Thyroid gland (tissue), 4 donors: Measurements from ENCODE around the gene PAGR1. TPM values are rescaled to one million over a fixed set of nuclear protein-coding genes. Genes with fewer than 3 reads are reported as not detected.

Source experiments
- DNase-seq, 2 donors: peaks; one replicate each; pipeline ENCODE4 v3.0.0-alpha.2; 2019
- H3K27ac ChIP-seq, 3 donors: fragments of 200-600 bp; sonication (generic); 1 replicate in 2 of 3; 2 replicates in 1 of 3; pipeline ENCODE4 v1.5.1; 2016 to 2019; ENCODE audit warnings: mild to moderate bottlenecking in 1 of 3, moderate library complexity in 1 of 3
- H3K27me3 ChIP-seq: fragments of 200-600 bp; sonication (generic); one replicate; pipeline ENCODE4 v1.5.1; 2019
- H3K36me3 ChIP-seq, 2 donors: fragments of 200-600 bp; sonication (generic); one replicate each; pipeline ENCODE4 v1.5.1; 2016 to 2019
- H3K4me1 ChIP-seq, 2 donors: fragments of 200-600 bp; sonication (generic); one replicate each; pipeline ENCODE4 v1.5.1; 2017 to 2019
- H3K4me3 ChIP-seq, 3 donors: fragments of 200-600 bp; sonication (generic); replicated peaks in 1 of 3; 1 replicate in 2 of 3; 2 replicates in 1 of 3; pipeline ENCODE4 v1.5.1; 2016; ENCODE audit warnings: mild to moderate bottlenecking in 1 of 3
- H3K9me3 ChIP-seq: fragments of 200-600 bp; sonication (generic); one replicate; pipeline ENCODE4 v1.5.1; 2017
- CTCF ChIP-seq, 6 experiments: fragments of 200-600 bp in 3 of 6; fragments of 450-650 bp in 3 of 6; sonication (generic) in 3 of 6; IDR thresholded peaks; one replicate each; pipeline ENCODE4 v1.5.1; 2016 to 2019; ENCODE audit warnings: antibody characterized with exemption in 6 of 6, mild to moderate bottlenecking in 2 of 6, inconsistent platforms in 1 of 6, moderate library complexity in 1 of 6
- POLR2A ChIP-seq, 2 donors: fragments of 450-650 bp; IDR thresholded peaks; one replicate each; pipeline ENCODE4 v1.6.1; 2017; ENCODE audit warnings: antibody characterized with exemption in 2 of 2, mild to moderate bottlenecking in 2 of 2, moderate library complexity in 1 of 2
- WGBS, 2 donors: methylation state at CpG; one replicate each; pipeline ENCODE4 v1.1.5; 2017; 5-methylcytosine and 5-hydroxymethylcytosine counted together
- intact Hi-C: fragments of 100-400 bp; cut with DNase I; formaldehyde crosslinking; loops from one replicate; pipeline ENCODE4 v1.15.1; 2023
- total RNA-seq, 4 donors: library from RNA; depleted of rRNA; stranded (reverse); fragments of >200 nt; gene quantifications; one replicate each; pipeline ENCODE4 v1.2.3, GENCODE V29; 2016

Gene PAGR1
- total RNA-seq: 10 to 100 TPM; 38.2 to 75.0 (median 55.2) TPM

DNA sequence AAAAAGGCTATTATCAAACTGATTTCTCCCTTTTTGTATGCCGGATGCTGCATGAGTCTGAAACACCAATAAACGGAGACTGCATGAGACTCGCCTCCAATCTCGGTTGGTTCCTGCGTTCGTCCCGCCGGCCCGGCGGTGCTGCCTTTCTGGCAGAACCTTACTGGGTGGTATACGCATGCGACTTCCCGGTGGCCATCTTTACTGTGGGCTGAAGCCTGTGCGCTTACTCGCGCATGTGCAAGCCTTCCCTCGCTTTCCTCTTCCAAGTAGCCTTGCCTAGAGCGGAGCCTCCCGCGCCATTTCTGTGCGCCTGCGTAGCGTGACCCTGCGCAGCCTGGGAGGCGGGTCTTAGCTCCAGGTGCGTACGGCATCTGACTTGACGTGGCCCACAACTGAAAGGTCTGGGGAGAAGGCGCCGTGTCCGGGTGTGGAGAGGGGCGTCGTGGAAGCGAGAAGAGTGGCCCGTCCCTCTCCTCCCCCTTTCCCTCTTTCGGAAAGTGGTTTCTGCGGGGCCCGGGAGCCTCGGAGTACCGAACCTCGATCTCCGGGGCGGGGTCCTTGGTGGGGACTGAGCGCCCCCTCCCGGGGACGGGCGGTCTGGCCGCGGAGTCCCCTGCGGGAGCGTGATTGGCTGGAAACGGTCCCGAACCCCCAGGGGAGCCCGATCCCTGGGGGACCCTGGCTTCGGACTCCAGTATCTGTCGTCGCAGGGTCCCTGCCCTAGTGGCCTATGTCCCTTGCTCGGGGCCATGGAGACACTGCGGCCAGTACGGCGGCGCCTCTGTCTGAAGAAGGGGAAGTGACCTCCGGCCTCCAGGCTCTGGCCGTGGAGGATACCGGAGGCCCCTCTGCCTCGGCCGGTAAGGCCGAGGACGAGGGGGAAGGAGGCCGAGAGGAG lies at the start of gene PAGR1:
Gene PAGR1, plus strand, starts transcription at position 360 of the 901 bp plus-strand sequence. Its CDS starts 374 bp downstream, at position 734.
- TF ChIP-seq CTCF (IDR thresholded peaks at IDR 0.05) (peak; percentile 62 to 94 (median 84)), POLR2A (IDR thresholded peaks at IDR 0.05) (peak; percentile 50 to 83)
- H3K36me3 ChIP-seq: peaks cover 0 to 4% of the 10 kb centered on the region in 2 donors
- H3K27ac ChIP-seq: peak within 1 kb of the TSS; percentile 84 to 98 (median 90)
- H3K27me3 ChIP-seq: no peaks in the 10 kb centered on the region
- intact Hi-C loops: loop anchor here (5.0 to 10.0 kb wide), 2 partner anchors 109 to 114 kb away; partner anchors contain the start of gene KCTD13
- H3K4me3 ChIP-seq: peak within 1 kb of the TSS; percentile 19 to 71 (median 55)
- H3K4me1 ChIP-seq: peaks cover 29 to 50% of the 10 kb centered on the region in 2 donors
- 0% methylated on average over 19 to 35 of the region's 70 CpGs for WGBS, 2 donors
- DNase-seq: peak; percentile 98
- H3K9me3 ChIP-seq: no peaks in the 10 kb centered on the region

- no peaks in the 10 kb centered on the region for H3K27me3 ChIP-seq
- DNase-seq: no peak
- no peak for TF ChIP-seq POLR2A (IDR thresholded peaks at IDR 0.05)
- no peak for TF ChIP-seq CTCF (IDR thresholded peaks at IDR 0.05)
- no peaks in the 10 kb centered on the region for H3K9me3 ChIP-seq
- H3K36me3 ChIP-seq: no peaks in the 10 kb centered on the region
- WGBS, 2 donors: 91% methylated on average over 3 of the region's 3 CpGs
- peaks cover 19 to 20% of the 10 kb centered on the region in 2 donors for H3K4me1 ChIP-seq
- H3K27ac ChIP-seq: peak overlapping the region in 1 of 3 donors; percentile 68
- H3K4me3 ChIP-seq: no peak overlapping the region
- intact Hi-C loops: no loop called here
These were observed 49.4 kb upstream of the PAGR1 start for GRCh38 chr16:29766571-29766970.

GRCh38 chr16:29767062-29767461 lies 48.9 kb upstream of the PAGR1 start:
- intact Hi-C loops: no loop called here
- WGBS, 2 donors: 94 to 97% methylated on average over 3 of the region's 3 CpGs
- Histone ChIP-seq H3K9me3 (no peaks in the 10 kb centered on the region), H3K36me3 (no peaks in the 10 kb centered on the region), H3K27me3 (no peaks in the 10 kb centered on the region), H3K27ac (no peak overlapping the region), H3K4me1 (peaks cover 19 to 20% of the 10 kb centered on the region in 2 donors), H3K4me3 (no peak overlapping the region)
- no peak for TF ChIP-seq CTCF (IDR thresholded peaks at IDR 0.05)
- no peak for TF ChIP-seq POLR2A (IDR thresholded peaks at IDR 0.05)
- no peak for DNase-seq

GRCh38 chr16:29769507-29769906 lies 46.4 kb upstream of the PAGR1 start:
- Histone ChIP-seq H3K36me3 (no peaks in the 10 kb centered on the region), H3K4me1 (peaks cover 13 to 17% of the 10 kb centered on the region in 2 donors), H3K4me3 (no peak overlapping the region), H3K27ac (no peak overlapping the region), H3K9me3 (no peaks in the 10 kb centered on the region), H3K27me3 (no peaks in the 10 kb centered on the region)
- no peak for DNase-seq
- WGBS, 2 donors: 86 to 91% methylated on average over 2 of the region's 2 CpGs
- intact Hi-C loops: no loop called here
- TF ChIP-seq POLR2A (IDR thresholded peaks at IDR 0.05) (no peak), CTCF (IDR thresholded peaks at IDR 0.05) (no peak)
